K562 (cell line): ENCODE results near the gene UNC5C. TPM values are rescaled to one million over a fixed set of nuclear protein-coding genes. Genes with fewer than 3 reads are reported as not detected.

Source experiments
- ATAC-seq: fragments of 200-7000 bp; cut with Tn5 transposase; 3 replicates; pipeline ENCODE4 v1.9.1; 2020; ENCODE audit warnings: moderate library complexity
- BruUV-seq: library from RNA; stranded (reverse); fragments of 400-500 nt; replicated peaks from 2 replicates; lab custom pipeline; 2021; lab: Mats Ljungman, UMichigan
- CTCF ChIA-PET: fragments of 300-600 bp; formaldehyde crosslinking; extraction: SDS; loops from one replicate; lab custom pipeline; 2021; ENCODE audit warnings: low intra/inter-chr PET ratio; lab: Yijun Ruan, JAX
- POLR2A ChIA-PET: fragments of 300-600, 350-650 bp; sonication (Branson Sonifier 250); formaldehyde crosslinking; extraction: SDS; loops from one replicate; lab custom pipeline; 2021; ENCODE audit warnings: antibody characterized with exemption, inconsistent platforms; lab: Yijun Ruan, JAX
- DNase-seq, 4 experiments: peaks; one replicate each; pipeline versions ENCODE4 v3.0.0 to v3.0.0-alpha.2; 2011 to 2018; ENCODE audit warnings: low spot score in 3 of 4, mixed read lengths in 3 of 4; ENCODE audit errors: extremely low read depth in 1 of 4
- FAIRE-seq: peaks from 2 replicates; lab custom pipeline; 2011; peaks lifted over from hg19 to GRCh38; lab: Jason Lieb, UNC
- H2AFZ ChIP-seq: 2 replicates; pipeline ENCODE4 v1.6.0; 2011; ENCODE audit warnings: low read depth, low read length, control low read depth, inconsistent platforms
- H3K27ac ChIP-seq: fragments of 200-600 bp; 3 replicates; pipeline ENCODE4 v1.8.0; 2011; ENCODE audit warnings: low read depth, mild to moderate bottlenecking, control low read depth, inconsistent platforms, low read length, moderate library complexity, mixed read lengths; ENCODE audit errors: extremely low read depth
- H3K27me3 ChIP-seq, 2 experiments: fragments of 300-600 bp in 1 of 2; 2 replicates in 1 of 2; 3 replicates in 1 of 2; pipeline versions ENCODE4 v1.6.0 to v1.8.0; 2011; ENCODE audit warnings: inconsistent platforms in 2 of 2, low read length in 2 of 2, mild to moderate bottlenecking in 1 of 2, mixed read lengths in 1 of 2, moderate library complexity in 1 of 2; ENCODE audit not compliant: control insufficient read depth in 2 of 2, insufficient read depth in 2 of 2
- H3K36me3 ChIP-seq: fragments of 300-600 bp; 3 replicates; pipeline ENCODE4 v1.8.0; 2011; ENCODE audit warnings: mild to moderate bottlenecking, low read length, inconsistent platforms; ENCODE audit not compliant: control insufficient read depth, insufficient read depth
- H3K4me1 ChIP-seq, 2 experiments: fragments of 200-600 bp in 1 of 2; replicated peaks in 1 of 2; 2 replicates in 1 of 2; 3 replicates in 1 of 2; pipeline versions ENCODE4 v1.5.1 to v1.8.0; 2011; ENCODE audit warnings: inconsistent platforms in 2 of 2, low read length in 2 of 2, mild to moderate bottlenecking in 1 of 2, mixed read lengths in 1 of 2, moderate library complexity in 1 of 2; ENCODE audit not compliant: control insufficient read depth in 2 of 2, insufficient read depth in 2 of 2
- H3K4me2 ChIP-seq: 2 replicates; pipeline ENCODE4 v1.6.1; 2011; ENCODE audit warnings: low read length, control low read depth, inconsistent platforms, mixed read lengths; ENCODE audit not compliant: insufficient read depth
- H3K4me3 ChIP-seq: fragments of 200-600 bp; sonication (generic), shearing (Covaris generic); 2 replicates; pipeline ENCODE4 v1.5.1; 2016; ENCODE audit warnings: control low read depth, inconsistent platforms
- H3K79me2 ChIP-seq: fragments of 200-600 bp; 3 replicates; pipeline ENCODE4 v1.8.0; 2011; ENCODE audit warnings: low read length, inconsistent platforms; ENCODE audit not compliant: control insufficient read depth, insufficient read depth
- H3K9ac ChIP-seq, 2 experiments: 2 replicates each; pipeline versions ENCODE4 v1.6.0 to v1.6.1; 2011; ENCODE audit warnings: low read depth in 2 of 2, low read length in 2 of 2, control low read depth in 1 of 2, inconsistent platforms in 1 of 2, mild to moderate bottlenecking in 1 of 2, mixed read lengths in 1 of 2; ENCODE audit not compliant: insufficient read depth in 1 of 2
- H3K9me1 ChIP-seq: one replicate; pipeline ENCODE4 v1.6.0; 2011; ENCODE audit warnings: inconsistent platforms, mild to moderate bottlenecking, low read length, moderate library complexity; ENCODE audit not compliant: control insufficient read depth, insufficient read depth
- H3K9me3 ChIP-seq: replicated peaks from 2 replicates; pipeline ENCODE4 v1.5.1; 2011; ENCODE audit warnings: low read depth, low read length, inconsistent platforms; ENCODE audit not compliant: control insufficient read depth, insufficient read depth
- H4K20me1 ChIP-seq: replicated peaks from 2 replicates; pipeline ENCODE4 v1.6.1; 2011; ENCODE audit warnings: low read length, inconsistent platforms, mixed read lengths; ENCODE audit not compliant: control insufficient read depth, insufficient read depth
- E2F3 ChIP-seq: fragments of 250-450 bp; sonication (Bioruptor Pico); IDR thresholded peaks from 2 replicates; pipeline ENCODE4 v1.4.0; 2020; ENCODE audit warnings: mild to moderate bottlenecking
- GABPA ChIP-seq: fragments of 200-800 bp; sonication (Bioruptor generic); conservative IDR thresholded peaks from 2 replicates; pipeline ENCODE4 v1.6.1; 2016; ENCODE audit warnings: low read depth, missing genetic modification characterization, missing compliant biosample characterization
- HNRNPLL ChIP-seq: fragments of 200-400 bp; formaldehyde crosslinking; IDR thresholded peaks from 2 replicates; pipeline ENCODE4 v1.6.1; 2017; ENCODE audit warnings: low read length, low read depth, mild to moderate bottlenecking; ENCODE audit not compliant: poor library complexity, severe bottlenecking
- MYC ChIP-seq, 2 experiments: fragments of 250-450 bp in 1 of 2; sonication (Bioruptor Pico) in 1 of 2; IDR thresholded peaks; 2 replicates each; pipeline versions ENCODE4 v1.5.1 to v1.6.1; 2012 to 2021; ENCODE audit warnings: low read depth in 2 of 2, borderline replicate concordance in 1 of 2, improper control_type of control experiment in 1 of 2, low read length in 1 of 2, mild to moderate bottlenecking in 1 of 2, moderate library complexity in 1 of 2
- NFIC ChIP-seq: fragments of 450-650 bp; IDR thresholded peaks from 2 replicates; pipeline ENCODE4 v1.6.1; 2017; ENCODE audit warnings: mild to moderate bottlenecking, inconsistent platforms
- ZBTB11 ChIP-seq, 3 experiments: fragments of 200-800 bp in 1 of 3; fragments of 250-450 bp in 1 of 3; fragments of 450-650 bp in 1 of 3; sonication (Bioruptor Pico) in 1 of 3; sonication (Bioruptor generic) in 1 of 3; formaldehyde crosslinking in 1 of 3; IDR thresholded peaks; 2 replicates each; pipeline versions ENCODE4 v1.6.1 to v1.8.0; 2016 to 2022; ENCODE audit warnings: mild to moderate bottlenecking in 2 of 3, missing genetic modification characterization in 2 of 3, missing compliant biosample characterization in 1 of 3, moderate library complexity in 1 of 3
- WGBS: fragments of 100-300 bp; shearing (Covaris generic); methylation state at CpG from one replicate; pipeline ENCODE4 v1.1.6; 2016; ENCODE audit warnings: low coverage, mixed read lengths; ENCODE audit not compliant: insufficient coverage; ENCODE audit errors: missing lambda C conversion rate; 5-methylcytosine and 5-hydroxymethylcytosine counted together
- in situ Hi-C: fragments of 300-500 bp; cut with MboI; formaldehyde crosslinking; loops from 4 replicates; pipeline ENCODE4 v1.15.0; 2018; ENCODE audit warnings: inconsistent platforms, mixed read lengths
- intact Hi-C: fragments of 100-400 bp; cut with micrococcal nuclease; formaldehyde crosslinking; loops from 2 replicates; pipeline ENCODE4 v1.14.2; 2022
- polyA plus RNA-seq, 8 experiments: library from polyadenylated mRNA; depleted of rRNA in 4 of 8; stranded (reverse) in 5 of 8; unstranded in 3 of 8; fragments of >200 nt; fragmentation: Nextera tagmentation in 2 of 8; fragmentation: Illumina TruSeq in 1 of 8; extraction: Ambion mirVana in 2 of 8; extraction: Trizol in 1 of 8; gene quantifications; 2 replicates each; pipeline versions ENCODE4 v1.2.1 to v1.2.3, GENCODE V29; 2011 to 2014; ENCODE audit warnings: inconsistent platforms in 1 of 8, missing spikeins in 1 of 8
- total RNA-seq, 7 experiments: library from RNA; depleted of rRNA in 6 of 7; stranded (reverse); fragments of >200 nt in 6 of 7; fragmentation: Illumina TruSeq in 2 of 7; extraction: Trizol in 2 of 7; gene quantifications; 2 replicates each; pipeline versions ENCODE4 v1.2.1 to v1.2.3, GENCODE V29; 2011 to 2021; ENCODE audit warnings: low replicate concordance in 1 of 7

The UNC5C gene
- total and polyA plus RNA-seq, 9 of the 15 experiments (the other 6 are each of a cell fraction or from before 2014, with no cell fraction given), result under 0.01 to 0.10 (median 0.03) TPM; not detected in 1

- no peaks in the 10 kb centered on the region for H3K9me1 ChIP-seq
- no peaks in the 10 kb centered on the region for H3K36me3 ChIP-seq
- H3K4me1 ChIP-seq, result no peaks in the 10 kb centered on the region
- TF ChIP-seq E2F3 (CRISPR knock-in tag), result no peak
- FAIRE-seq (no peak), ATAC-seq (no peak), DNase-seq (no peak)
- in situ Hi-C loops, result loop anchor here (25.0 kb wide), 1 partner anchor 355 kb away; no protein-coding TSS in a partner anchor
- H3K9me3 ChIP-seq, result no peaks in the 10 kb centered on the region
- no peaks in the 10 kb centered on the region for H3K79me2 ChIP-seq
- no peaks in the 10 kb centered on the region for H4K20me1 ChIP-seq
- POLR2A ChIA-PET, result no interaction called here
- no peak overlapping the region for H3K4me2 ChIP-seq
- intact Hi-C loops, result no loop called here
- no peak overlapping the region for H2AFZ ChIP-seq
- no peak overlapping the region for H3K9ac ChIP-seq
- H3K27ac ChIP-seq, result no peak overlapping the region
- BruUV-seq, result no TSS peak
- WGBS, result 0% methylated on average over 7 of the region's 7 CpGs
- CTCF ChIA-PET, result no interaction called here
- no peak overlapping the region for H3K4me3 ChIP-seq
- no peaks in the 10 kb centered on the region for H3K27me3 ChIP-seq
These were observed 31.0 kb downstream of the UNC5C start for GRCh38 chr4:95517576-95518345.

- no peaks in the 10 kb centered on the region for H3K27me3 ChIP-seq
- no peaks in the 10 kb centered on the region for H3K79me2 ChIP-seq
- FAIRE-seq, result no peak
- H3K9me3 ChIP-seq, result no peaks in the 10 kb centered on the region
- no peaks in the 10 kb centered on the region for H3K4me1 ChIP-seq
- CTCF ChIA-PET, result no interaction called here
- in situ Hi-C loops, result loop anchor here (25.0 kb wide), 1 partner anchor 354 kb away; no protein-coding TSS in a partner anchor
- BruUV-seq, result no TSS peak
- H3K9ac ChIP-seq, result no peak overlapping the region
- no peak for TF ChIP-seq MYC (IDR thresholded peaks at IDR 0.05; ENCODE audit: low read depth, low read length)
- TF ChIP-seq MYC (CRISPR knock-in tag; IDR thresholded peaks at IDR 0.05; ENCODE audit: borderline replicate concordance, low read depth), result no peak
- no peak for TF ChIP-seq HNRNPLL
- 0 out of 6 replicates have a peak, but pooled peaks of 1 of the 3 experiments have one; percentile 36 for TF ChIP-seq ZBTB11 (CRISPR knock-in tag; IDR thresholded peaks at IDR 0.05)
- TF ChIP-seq GABPA (tag), result peak; percentile 53
- TF ChIP-seq NFIC, result no peak
- DNase-seq, result no peak
- H3K27ac ChIP-seq, result no peak overlapping the region
- no peak overlapping the region for H3K4me3 ChIP-seq
- H3K9me1 ChIP-seq, result no peaks in the 10 kb centered on the region
- POLR2A ChIA-PET, result no interaction called here
- intact Hi-C loops, result no loop called here
- under 1% methylated on average over 10 of the region's 10 CpGs for WGBS
- H3K36me3 ChIP-seq, result no peaks in the 10 kb centered on the region
- 0 out of 2 replicates have a peak overlapping the region, but pooled peaks have one; percentile 16 for H2AFZ ChIP-seq
- H3K4me2 ChIP-seq, result no peak overlapping the region
- no peak for ATAC-seq
- no peaks in the 10 kb centered on the region for H4K20me1 ChIP-seq
These were observed 32.2 kb downstream of the UNC5C start for GRCh38 chr4:95516528-95517017.
